Lower leg skin (tissue), 3 donors: Measurements from ENCODE around the gene GRID2.

Experiments
- CTCF ChIP-seq, 3 donors: fragments of 450-650 bp; IDR thresholded peaks; one replicate each; pipeline ENCODE4 v1.5.1; 2016; ENCODE audit warnings: antibody characterized with exemption in 3 of 3, mild to moderate bottlenecking in 3 of 3, moderate library complexity in 2 of 3
- POLR2A ChIP-seq, 2 donors: fragments of 450-650 bp; IDR thresholded peaks; one replicate each; pipeline ENCODE4 v1.6.1; 2016 to 2017; ENCODE audit warnings: antibody characterized with exemption in 2 of 2, mild to moderate bottlenecking in 1 of 2, moderate library complexity in 1 of 2

- TF ChIP-seq CTCF (IDR thresholded peaks at IDR 0.05), result no peak
- no peak for TF ChIP-seq POLR2A (IDR thresholded peaks at IDR 0.05)
Measured at GRCh38 chr4:93744961-93745360, 1441.2 kb downstream of the GRID2 start.
